NCI-H187 treated with DMSO at 0.1 percent for 48 hours (cell line): ENCODE data around the gene FGF9.
A peak's percentile ranks its signal among the peaks of the same experiment; 100 is the strongest.

Source experiments
- DNase-seq: peaks from one replicate; lab custom pipeline; 2025; lab: John Stamatoyannopoulos, UW

Gene FGF9

GRCh38 chr13:21670883-21671619 is at the start of gene FGF9:
Gene FGF9, plus strand, starts transcription at chr13:21671073. Its CDS starts 840 bp downstream, at chr13:21671913.
- DNase-seq = no peak

- DNase-seq = no peak
Observed at GRCh38 chr13:21625366-21625765, 45.5 kb upstream of the FGF9 start.

- DNase-seq = no peak
Observed at GRCh38 chr13:21632196-21632595, 38.7 kb upstream of the FGF9 start.

GRCh38 chr13:21636656-21637055 is 34.2 kb upstream of the FGF9 start:
- DNase-seq = no peak

- DNase-seq = peak; percentile 21
Observed at GRCh38 chr13:21637296-21637695, 33.6 kb upstream of the FGF9 start.

- peak; percentile 10 for DNase-seq
Observed at GRCh38 chr13:21638319-21639282, 32.3 kb upstream of the FGF9 start.

- DNase-seq = peak; percentile 21
Observed at GRCh38 chr13:21639561-21639960, 31.3 kb upstream of the FGF9 start.

GRCh38 chr13:21641629-21642028 is 29.2 kb upstream of the FGF9 start:
- DNase-seq = no peak

- DNase-seq = no peak
Observed at GRCh38 chr13:21657538-21657937, 13.3 kb upstream of the FGF9 start.

GRCh38 chr13:21659087-21659486 is 11.8 kb upstream of the FGF9 start:
- no peak for DNase-seq

- no peak for DNase-seq
Observed at GRCh38 chr13:21661097-21661909, 9.6 kb upstream of the FGF9 start.

GRCh38 chr13:21663197-21663596 is 7.7 kb upstream of the FGF9 start:
- DNase-seq = peak; percentile 71

- DNase-seq = peak; percentile 55
Observed at GRCh38 chr13:21668732-21669275, 2.1 kb upstream of the FGF9 start.

GRCh38 chr13:21670006-21670882 is 629 bp upstream of the FGF9 start:
- no peak for DNase-seq

- no peak for DNase-seq
Observed at GRCh38 chr13:21671620-21672286, 880 bp downstream of the FGF9 start.

- DNase-seq = no peak
Observed at GRCh38 chr13:21672287-21672680, 1.4 kb downstream of the FGF9 start.

GRCh38 chr13:21672796-21673538 is 2.1 kb downstream of the FGF9 start:
- no peak for DNase-seq

- no peak for DNase-seq
Observed at GRCh38 chr13:21673539-21673788, 2.6 kb downstream of the FGF9 start.

GRCh38 chr13:21673789-21674489 is 3.1 kb downstream of the FGF9 start:
- no peak for DNase-seq
